GM12872 (cell line): Measurements from ENCODE around the gene MAP2K3.

Experiments
- TF ChIP-seq, protein P1 (sequence below): IDR thresholded peaks from 3 replicates; pipeline ENCODE4 v1.5.1; 2011; ENCODE audit warnings: low read depth, mild to moderate bottlenecking, low read length, moderate library complexity; ENCODE audit not compliant: insufficient read depth

Gene MAP2K3

DNA sequence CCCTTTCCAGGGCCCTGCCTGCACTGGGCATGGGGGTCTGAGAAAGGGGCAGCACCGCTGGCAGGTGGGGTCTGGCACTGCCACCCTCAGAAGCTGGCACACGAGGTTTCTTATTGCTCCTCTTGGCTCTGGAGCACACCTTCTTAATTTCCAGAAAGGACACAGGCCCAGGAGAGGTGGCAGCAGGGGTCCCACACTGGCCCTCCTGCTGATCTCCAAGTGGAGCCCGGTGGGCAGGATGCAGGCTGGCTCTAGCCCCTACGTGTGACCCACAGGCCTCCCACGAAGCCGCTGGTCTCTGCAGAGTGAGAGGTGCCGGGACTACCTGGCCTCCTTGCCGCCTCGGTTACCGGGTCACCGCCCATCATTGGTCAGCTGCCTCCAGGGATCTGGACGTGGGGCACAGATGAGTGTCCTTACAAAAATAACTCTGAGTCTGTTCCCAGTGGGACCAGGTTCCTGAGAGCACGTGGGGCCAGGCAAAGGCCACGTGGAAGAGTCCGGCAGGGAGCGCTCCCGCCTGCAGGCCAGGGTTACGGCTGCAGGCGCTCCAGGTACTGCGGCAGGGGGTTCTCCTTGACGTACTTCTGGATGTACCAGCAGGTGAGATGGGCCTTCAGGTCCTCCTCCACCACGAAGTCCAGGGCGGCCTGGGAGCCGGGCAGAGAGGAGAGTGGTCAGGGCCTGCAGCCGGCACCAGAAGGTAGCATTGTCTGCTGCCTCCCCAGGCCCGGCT is 41.6 kb upstream of the MAP2K3 start:
- TF ChIP-seq, protein P1, sequence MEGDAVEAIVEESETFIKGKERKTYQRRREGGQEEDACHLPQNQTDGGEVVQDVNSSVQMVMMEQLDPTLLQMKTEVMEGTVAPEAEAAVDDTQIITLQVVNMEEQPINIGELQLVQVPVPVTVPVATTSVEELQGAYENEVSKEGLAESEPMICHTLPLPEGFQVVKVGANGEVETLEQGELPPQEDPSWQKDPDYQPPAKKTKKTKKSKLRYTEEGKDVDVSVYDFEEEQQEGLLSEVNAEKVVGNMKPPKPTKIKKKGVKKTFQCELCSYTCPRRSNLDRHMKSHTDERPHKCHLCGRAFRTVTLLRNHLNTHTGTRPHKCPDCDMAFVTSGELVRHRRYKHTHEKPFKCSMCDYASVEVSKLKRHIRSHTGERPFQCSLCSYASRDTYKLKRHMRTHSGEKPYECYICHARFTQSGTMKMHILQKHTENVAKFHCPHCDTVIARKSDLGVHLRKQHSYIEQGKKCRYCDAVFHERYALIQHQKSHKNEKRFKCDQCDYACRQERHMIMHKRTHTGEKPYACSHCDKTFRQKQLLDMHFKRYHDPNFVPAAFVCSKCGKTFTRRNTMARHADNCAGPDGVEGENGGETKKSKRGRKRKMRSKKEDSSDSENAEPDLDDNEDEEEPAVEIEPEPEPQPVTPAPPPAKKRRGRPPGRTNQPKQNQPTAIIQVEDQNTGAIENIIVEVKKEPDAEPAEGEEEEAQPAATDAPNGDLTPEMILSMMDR: no peak

DNA sequence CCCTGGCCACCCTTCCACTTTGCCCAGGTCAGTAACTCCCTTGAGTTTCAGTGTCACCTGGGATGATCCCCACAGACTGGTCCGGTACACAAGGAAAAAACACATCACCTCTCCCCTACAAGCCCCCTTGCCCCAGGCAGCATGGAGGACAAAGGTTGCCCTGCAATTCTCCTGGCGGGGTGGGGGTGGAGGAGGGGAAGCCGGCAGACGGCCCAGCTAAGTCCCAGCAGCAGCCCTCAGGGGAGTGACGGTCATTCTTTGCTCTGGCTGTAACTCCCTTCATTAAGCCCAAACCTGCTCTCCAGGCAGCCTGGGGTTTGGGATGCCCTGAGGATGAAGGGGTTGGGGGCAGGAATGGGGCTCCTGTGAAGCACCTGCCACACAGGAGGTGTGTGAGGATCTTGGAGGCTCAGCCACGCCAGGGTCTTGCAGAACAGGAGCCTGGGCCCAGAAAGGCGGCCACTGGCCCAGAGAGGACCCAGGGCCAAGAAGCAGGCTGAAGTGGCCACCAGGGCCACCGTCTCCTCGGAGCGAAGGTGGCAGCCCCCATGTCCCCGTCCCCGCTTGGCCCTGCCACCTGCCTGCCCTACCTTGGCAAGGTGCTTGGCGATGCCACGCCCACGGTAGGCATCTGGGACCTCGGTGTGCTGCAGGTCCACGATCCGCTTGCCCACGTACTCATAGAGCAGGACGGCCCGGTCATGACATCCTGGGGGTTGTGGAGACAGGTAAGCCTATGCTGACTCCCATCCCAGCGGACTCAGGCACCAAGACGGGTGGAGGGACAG is 40.8 kb upstream of the MAP2K3 start:
- TF ChIP-seq, protein P1: no peak

DNA sequence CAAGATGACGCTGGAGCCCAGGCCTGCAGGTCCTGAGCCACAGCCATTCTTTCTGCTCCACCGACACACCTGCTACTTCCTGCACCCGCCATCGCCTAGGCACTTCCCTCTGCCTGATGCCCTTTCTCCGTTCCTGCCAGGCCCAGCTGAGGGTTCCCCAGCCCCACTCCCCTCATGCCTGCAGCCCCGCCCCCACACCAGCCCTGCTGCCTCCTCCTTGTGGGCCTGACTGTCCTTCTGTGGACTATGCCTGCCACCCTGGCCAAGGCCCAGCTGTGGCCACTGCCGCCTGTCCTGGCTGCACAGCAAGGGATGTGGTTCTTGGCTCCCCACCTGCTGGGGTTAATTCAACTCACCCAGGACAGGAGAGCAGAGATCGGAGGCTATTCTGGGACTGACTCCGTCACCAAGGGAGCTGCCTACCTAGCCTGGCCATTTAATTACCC is 38.8 kb upstream of the MAP2K3 start:
- TF ChIP-seq, protein P1: no peak

DNA sequence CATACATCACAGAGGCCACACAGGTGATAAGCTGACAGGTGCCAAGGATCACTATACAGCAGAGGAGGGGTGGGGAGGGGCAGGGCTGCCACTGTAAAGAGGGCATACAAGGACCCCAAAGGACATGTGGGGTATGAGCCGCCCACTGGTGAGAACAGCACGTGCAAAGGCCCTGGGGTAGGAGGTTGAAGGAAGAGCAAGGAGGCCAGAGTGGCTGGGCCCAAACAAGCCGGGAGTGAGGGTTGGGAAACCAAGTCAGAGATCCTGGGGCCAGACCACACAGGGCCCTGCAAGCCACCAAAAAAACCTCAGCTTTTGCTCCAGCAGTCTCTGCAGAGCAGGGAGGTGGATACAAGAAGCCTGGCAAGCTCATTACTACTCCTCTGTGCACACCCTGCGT is 37.8 kb upstream of the MAP2K3 start:
- TF ChIP-seq, protein P1: no peak

DNA sequence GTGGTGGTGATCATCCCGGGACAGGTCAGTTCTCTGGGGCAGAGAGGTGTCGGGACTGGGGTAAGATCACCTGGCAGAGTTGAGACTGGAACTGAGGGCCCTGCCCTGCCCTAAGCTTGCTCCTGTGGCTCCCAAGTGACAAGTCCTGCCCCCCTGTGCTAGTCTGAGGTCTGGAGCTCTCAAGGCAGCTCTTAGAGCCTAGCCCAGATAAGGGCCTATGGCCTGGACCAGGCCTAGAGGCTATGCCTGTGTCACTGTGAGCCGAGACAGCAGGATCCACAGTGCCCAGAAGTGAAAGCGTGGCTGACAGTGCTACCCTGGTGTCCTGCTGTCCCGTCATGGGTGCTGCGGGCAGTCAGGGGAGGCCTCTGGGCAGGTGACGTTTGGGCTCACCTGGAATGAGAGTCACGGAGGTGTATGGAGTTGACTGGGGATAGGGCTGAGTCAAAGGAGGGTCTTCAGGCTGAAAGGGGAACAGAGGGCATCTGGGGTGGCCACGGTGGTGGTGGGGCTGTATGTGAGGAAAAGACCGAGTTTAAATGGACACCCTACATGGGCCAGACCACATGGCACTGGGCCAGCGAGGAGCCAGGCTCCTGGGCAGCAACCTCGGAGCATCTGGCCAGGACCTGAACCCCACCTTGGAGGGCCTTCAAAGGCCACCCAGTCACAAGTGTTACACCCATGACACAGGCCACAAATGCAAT is 36.8 kb upstream of the MAP2K3 start:
- TF ChIP-seq, protein P1: no peak

DNA sequence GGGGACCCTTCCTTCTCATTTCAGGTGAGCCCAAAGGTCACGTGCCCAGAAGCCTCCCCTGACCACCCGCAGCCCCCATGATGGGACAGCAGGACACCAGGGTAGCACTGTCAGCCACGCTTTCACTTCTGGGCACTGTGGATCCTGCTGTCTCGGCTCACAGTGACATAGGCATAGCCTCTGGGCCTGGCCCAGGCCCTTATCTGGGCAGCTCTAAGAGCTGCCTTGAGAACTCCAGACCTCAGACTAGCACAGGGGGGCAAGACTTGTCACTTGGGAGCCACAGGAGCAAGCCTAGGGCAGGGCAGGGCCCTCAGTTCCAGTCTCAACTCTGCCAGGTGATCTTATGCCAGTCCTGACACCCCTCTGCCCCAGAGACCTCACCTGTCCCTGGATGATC is 36.0 kb upstream of the MAP2K3 start:
- TF ChIP-seq, protein P1: no peak
